ENCODE data around the gene FTH1.
"Not testable (repeated sequence)": the region's sequence is repeated elsewhere in the genome, so short reads cannot be mapped to it uniquely, and the experiment has no call there.

FTH1 gene

GRCh38 chr11:61978703-61979661 lies 11.5 kb upstream of the FTH1 start:
- DNase-seq (ENCODE audit: low spot score) = no peak

GRCh38 chr11:61976813-61977475 lies 9.5 kb upstream of the FTH1 start:
- DNase-seq (ENCODE audit: low spot score) = no peak

- DNase-seq (ENCODE audit: low spot score) = no peak
Measured at GRCh38 chr11:61976420-61976800, 9.0 kb upstream of the FTH1 start.

- DNase-seq (ENCODE audit: low spot score) = no peak
Measured at GRCh38 chr11:61975638-61976419, 8.4 kb upstream of the FTH1 start.

GRCh38 chr11:61974766-61975631 lies 7.6 kb upstream of the FTH1 start:
- no peak for DNase-seq (ENCODE audit: low spot score)

- DNase-seq (ENCODE audit: low spot score) = no peak
Measured at GRCh38 chr11:61973476-61974162, 6.2 kb upstream of the FTH1 start.

GRCh38 chr11:61972672-61973475 lies 5.4 kb upstream of the FTH1 start:
- DNase-seq (ENCODE audit: low spot score) = no peak

GRCh38 chr11:61972112-61972671 lies 4.8 kb upstream of the FTH1 start:
- DNase-seq (ENCODE audit: low spot score) = no peak

GRCh38 chr11:61971248-61972111 lies 4.0 kb upstream of the FTH1 start:
- peak; percentile 85 for DNase-seq (ENCODE audit: low spot score)

GRCh38 chr11:61969838-61970662 lies 2.6 kb upstream of the FTH1 start:
- no peak for DNase-seq (ENCODE audit: low spot score)

GRCh38 chr11:61969391-61969758 lies 1.9 kb upstream of the FTH1 start:
- no peak for DNase-seq (ENCODE audit: low spot score)

GRCh38 chr11:61968758-61969390 lies 1.4 kb upstream of the FTH1 start:
- DNase-seq (ENCODE audit: low spot score) = no peak

GRCh38 chr11:61967924-61968757 lies 707 bp upstream of the FTH1 start:
- DNase-seq (ENCODE audit: low spot score) = no peak

GRCh38 chr11:61966734-61967115 lies 709 bp downstream of the FTH1 start:
- DNase-seq (ENCODE audit: low spot score) = no peak

- DNase-seq (ENCODE audit: low spot score) = not testable (repeated sequence)
Measured at GRCh38 chr11:61964666-61965271, 2.7 kb downstream of the FTH1 start.

- DNase-seq (ENCODE audit: low spot score) = no peak
Measured at GRCh38 chr11:61964058-61964665, 3.3 kb downstream of the FTH1 start.
